ENCODE measurements around the gene COL25A1.
"Not testable (repeated sequence)": the region's sequence is repeated elsewhere in the genome, so short reads cannot be mapped to it uniquely, and the experiment has no call there.

The COL25A1 gene

GRCh38 chr4:108950158-108950915 is 352.1 kb downstream of the COL25A1 start:
- no peak for DNase-seq (ENCODE audit: low read depth)

GRCh38 chr4:108947526-108947925 is 354.9 kb downstream of the COL25A1 start:
- no peak for DNase-seq (ENCODE audit: low read depth)

GRCh38 chr4:108946237-108946636 is 356.2 kb downstream of the COL25A1 start:
- DNase-seq (ENCODE audit: low read depth): no peak

- no peak for DNase-seq (ENCODE audit: low read depth)
These were observed 358.4 kb downstream of the COL25A1 start for GRCh38 chr4:108943976-108944591.

GRCh38 chr4:108943371-108943770 is 359.1 kb downstream of the COL25A1 start:
- DNase-seq (ENCODE audit: low read depth): no peak

- DNase-seq (ENCODE audit: low read depth): no peak
These were observed 360.5 kb downstream of the COL25A1 start for GRCh38 chr4:108941904-108942430.

- no peak for DNase-seq (ENCODE audit: low read depth)
These were observed 361.8 kb downstream of the COL25A1 start for GRCh38 chr4:108940634-108941033.

- no peak for DNase-seq (ENCODE audit: low read depth)
These were observed 362.3 kb downstream of the COL25A1 start for GRCh38 chr4:108940149-108940548.

- no peak for DNase-seq (ENCODE audit: low read depth)
These were observed 365.4 kb downstream of the COL25A1 start for GRCh38 chr4:108937066-108937465.

- DNase-seq (ENCODE audit: low read depth): not testable (repeated sequence)
These were observed 368.5 kb downstream of the COL25A1 start for GRCh38 chr4:108933925-108934324.

GRCh38 chr4:108933046-108933445 is 369.4 kb downstream of the COL25A1 start:
- DNase-seq (ENCODE audit: low read depth): no peak

- DNase-seq (ENCODE audit: low read depth): no peak
These were observed 370.5 kb downstream of the COL25A1 start for GRCh38 chr4:108931926-108932325.

GRCh38 chr4:108930186-108930585 is 372.3 kb downstream of the COL25A1 start:
- no peak for DNase-seq (ENCODE audit: low read depth)

GRCh38 chr4:108926781-108927180 is 375.7 kb downstream of the COL25A1 start:
- no peak for DNase-seq (ENCODE audit: low read depth)

- DNase-seq (ENCODE audit: low read depth): no peak
These were observed 376.4 kb downstream of the COL25A1 start for GRCh38 chr4:108926061-108926460.

GRCh38 chr4:108922191-108922590 is 380.3 kb downstream of the COL25A1 start:
- DNase-seq (ENCODE audit: low read depth): no peak

- no peak for DNase-seq (ENCODE audit: low read depth)
These were observed 381.9 kb downstream of the COL25A1 start for GRCh38 chr4:108920395-108921087.

GRCh38 chr4:108919226-108919893 is 383.1 kb downstream of the COL25A1 start:
- DNase-seq (ENCODE audit: low read depth): no peak

- no peak for DNase-seq (ENCODE audit: low read depth)
These were observed 385.2 kb downstream of the COL25A1 start for GRCh38 chr4:108917255-108917654.

GRCh38 chr4:108916638-108917037 is 385.8 kb downstream of the COL25A1 start:
- no peak for DNase-seq (ENCODE audit: low read depth)

- DNase-seq (ENCODE audit: low read depth): no peak
These were observed 395.5 kb downstream of the COL25A1 start for GRCh38 chr4:108906866-108907367.

- no peak for DNase-seq (ENCODE audit: low read depth)
These were observed 396.5 kb downstream of the COL25A1 start for GRCh38 chr4:108906006-108906405.

Measured in fibroblast of the conjunctiva (primary cell).